ENCODE measurements around the gene LAYN. TPM values are rescaled to one million over a fixed set of nuclear protein-coding genes. Genes with fewer than 3 reads are reported as not detected.

LAYN gene
- total and polyA plus RNA-seq, 7 donors: 0.60 to 12.6 (median 8.0) TPM

DNA sequence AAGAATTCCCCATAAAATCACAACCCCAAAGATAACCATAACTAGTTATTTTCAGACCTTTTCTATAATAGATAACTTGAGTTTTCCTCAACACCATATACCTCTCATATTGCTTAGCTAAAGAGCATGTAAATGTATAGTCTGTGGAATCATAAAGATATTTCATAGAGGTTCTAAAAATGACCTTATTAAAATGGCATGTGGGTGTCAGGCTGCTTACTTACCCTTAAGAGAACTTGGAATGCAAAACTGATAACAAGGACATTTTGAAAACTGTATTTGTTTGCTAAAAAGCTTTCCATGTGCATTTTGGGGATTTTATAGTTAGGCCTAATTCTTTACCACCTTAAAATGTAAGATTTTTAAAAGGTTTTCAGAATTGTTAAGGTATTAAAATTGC is 66.5 kb downstream of the LAYN start:
- Histone ChIP-seq H3K9me3 (no peaks in the 10 kb centered on the region), H3K36me3 (ENCODE audit: insufficient read depth in 1 of 2, low read depth in 1 of 2) (no peaks in the 10 kb centered on the region), H3K27me3 (ENCODE audit: insufficient read depth in 3 of 3, low read length in 2 of 3) (no peaks in the 10 kb centered on the region), H3K27ac (no peak overlapping the region), H3K4me1 (peaks cover 34% of the 10 kb centered on the region), H3K4me3 (no peak overlapping the region)
- DNase-seq: no peak
- TF ChIP-seq CTCF (IDR thresholded peaks at IDR 0.05): no peak
- intact Hi-C loops (cut with DNase I): loop anchor here (10.0 kb wide), 2 partner anchors 88 to 128 kb away; no protein-coding TSS in a partner anchor
- ATAC-seq: no peak

DNA sequence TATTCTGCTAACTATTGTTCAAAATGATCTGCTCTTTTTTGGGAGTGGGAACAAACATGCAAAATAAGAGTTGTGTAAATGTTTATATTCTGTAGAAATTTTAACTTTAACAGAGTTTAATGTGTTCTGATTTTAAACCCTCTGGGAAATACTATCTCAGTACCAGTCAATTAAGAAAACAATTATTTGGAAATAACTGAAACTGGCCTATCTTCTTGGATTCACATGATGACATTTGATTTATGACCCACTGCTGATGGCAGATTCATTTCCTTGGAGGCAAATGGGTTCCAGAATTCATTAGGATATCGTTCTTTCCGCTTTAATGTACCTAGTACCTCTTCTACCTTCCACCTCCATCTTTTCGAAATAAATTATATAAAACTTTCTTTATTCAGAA is 67.2 kb downstream of the LAYN start:
- intact Hi-C loops (cut with DNase I): loop anchor here (10.0 kb wide), 2 partner anchors 87 to 127 kb away; no protein-coding TSS in a partner anchor
- H3K36me3 ChIP-seq (ENCODE audit: insufficient read depth in 1 of 2, low read depth in 1 of 2): no peaks in the 10 kb centered on the region
- TF ChIP-seq CTCF (IDR thresholded peaks at IDR 0.05): no peak
- no peak for DNase-seq
- H3K27ac ChIP-seq: no peak overlapping the region
- ATAC-seq: no peak
- 65 to 80% (median 67%) methylated on average over 3 of the region's 3 CpGs for WGBS, 3 donors
- H3K4me3 ChIP-seq: no peak overlapping the region
- H3K9me3 ChIP-seq: no peaks in the 10 kb centered on the region
- H3K27me3 ChIP-seq (ENCODE audit: insufficient read depth in 3 of 3, low read length in 2 of 3): no peaks in the 10 kb centered on the region
- peaks cover 34% of the 10 kb centered on the region for H3K4me1 ChIP-seq

Other genes starting within 250 kb of the LAYN start
- under 1 TPM in 3 of 4 donors, not detected in 1; 0.22 to 0.69 (median 0.63) TPM for gene POU2AF3, start 242.2 kb upstream of the LAYN start, total RNA-seq
- under 1 TPM; 0.21 to 0.65 (median 0.37) TPM for gene POU2AF3, start 242.2 kb upstream of the LAYN start, polyA plus RNA-seq
- gene POU2AF1, start 161.4 kb upstream of the LAYN start, total RNA-seq: under 1 TPM in 2 of 4 donors, not detected in 2; 0.21 to 0.25 TPM
- under 1 TPM in 2 of 3 donors, not detected in 1; 0.01 to 0.05 TPM for gene POU2AF1, start 161.4 kb upstream of the LAYN start, polyA plus RNA-seq
- not detected for gene BTG4, start 28.3 kb upstream of the LAYN start, total RNA-seq
- not detected for gene BTG4, start 28.3 kb upstream of the LAYN start, polyA plus RNA-seq
- not detected for gene HOATZ, start 25.9 kb upstream of the LAYN start, total RNA-seq
- not detected for gene HOATZ, start 25.9 kb upstream of the LAYN start, polyA plus RNA-seq
- 10 to 100 TPM; 20.5 to 69.6 (median 34.9) TPM for gene SIK2, start 61.7 kb downstream of the LAYN start, total RNA-seq
- gene SIK2, start 61.7 kb downstream of the LAYN start, polyA plus RNA-seq: 10 to 100 TPM in 2 of 3 donors, 1 to 10 TPM in 1; 9.0 to 30.4 (median 26.6) TPM
- gene PPP2R1B, start 225.7 kb downstream of the LAYN start, total RNA-seq: 10 to 100 TPM in 3 of 4 donors, 1 to 10 TPM in 1; 8.1 to 18.8 (median 14.0) TPM
- gene PPP2R1B, start 225.7 kb downstream of the LAYN start, polyA plus RNA-seq: 10 to 100 TPM in 1 of 3 donors, 1 to 10 TPM in 2; 6.6 to 10.7 (median 8.7) TPM

Measured in psoas muscle (tissue), 8 donors.